ENCODE measurements around the gene GDF7. TPM values are rescaled to one million over a fixed set of nuclear protein-coding genes. Genes with fewer than 3 reads are reported as not detected.

GDF7 gene
- total RNA-seq, 2 donors from 2014 or later: 0.16 to 0.72 TPM

DNA sequence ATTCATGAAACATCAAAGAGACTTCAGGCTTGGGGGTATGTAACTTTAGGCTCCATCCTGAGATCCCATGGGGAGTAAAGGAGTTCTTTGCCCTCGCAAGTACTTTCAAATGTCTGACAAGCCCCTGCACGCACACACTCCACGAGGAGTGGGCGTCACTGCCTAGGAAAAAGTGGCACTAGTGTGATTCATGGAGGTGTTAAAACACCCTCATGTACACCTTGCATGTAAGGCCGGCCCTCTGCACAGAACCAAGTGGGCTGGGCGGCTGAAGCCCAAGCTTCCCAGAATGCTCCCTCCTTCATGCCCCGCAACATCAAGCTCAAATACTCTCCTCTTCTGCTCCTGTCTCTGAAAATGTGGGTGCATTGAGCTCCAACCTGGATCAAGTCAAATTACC lies 23.9 kb upstream of the GDF7 start:
- Mint-ChIP-seq H3K27me3 (no peaks in the 10 kb centered on the region), H3K4me1 (peaks cover 15% of the 10 kb centered on the region), H3K4me3 (no peak overlapping the region), H3K27ac (no peak overlapping the region), H3K36me3 (ENCODE audit: low read depth) (peaks cover 19% of the 10 kb centered on the region)
- H3K9me3 ChIP-seq (ENCODE audit: control insufficient read depth, low read length, poor library complexity, severe bottlenecking): no peaks in the 10 kb centered on the region
- ATAC-seq (no peak), DNase-seq (no peak)

DNA sequence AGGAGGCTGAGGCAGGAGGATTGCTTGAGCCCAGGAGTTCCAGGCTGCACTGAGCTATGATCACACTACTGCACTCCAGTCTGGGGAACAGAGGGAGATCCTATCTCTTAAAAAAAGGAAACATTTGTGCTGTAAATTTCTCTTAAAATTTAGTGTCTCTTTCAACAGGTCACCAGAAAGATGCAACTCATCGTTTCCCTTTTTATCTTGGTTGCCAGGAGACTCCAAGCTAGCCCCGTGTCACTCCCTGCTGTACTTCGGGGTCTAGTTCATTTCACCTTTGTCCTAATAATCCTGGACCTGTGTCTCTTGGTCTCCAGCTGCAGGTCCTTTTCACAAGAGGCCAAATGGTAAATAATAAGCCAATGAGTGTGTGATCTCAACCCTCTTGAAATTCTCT lies 23.1 kb upstream of the GDF7 start:
- no peak overlapping the region for H3K4me3 Mint-ChIP-seq
- no peaks in the 10 kb centered on the region for H3K9me3 ChIP-seq (ENCODE audit: control insufficient read depth, low read length, poor library complexity, severe bottlenecking)
- ATAC-seq (no peak), DNase-seq (no peak)
- H3K27ac Mint-ChIP-seq: no peak overlapping the region
- H3K4me1 Mint-ChIP-seq: peaks cover 23% of the 10 kb centered on the region
- peaks cover 22% of the 10 kb centered on the region for H3K36me3 Mint-ChIP-seq (ENCODE audit: low read depth)
- H3K27me3 Mint-ChIP-seq: no peaks in the 10 kb centered on the region

DNA sequence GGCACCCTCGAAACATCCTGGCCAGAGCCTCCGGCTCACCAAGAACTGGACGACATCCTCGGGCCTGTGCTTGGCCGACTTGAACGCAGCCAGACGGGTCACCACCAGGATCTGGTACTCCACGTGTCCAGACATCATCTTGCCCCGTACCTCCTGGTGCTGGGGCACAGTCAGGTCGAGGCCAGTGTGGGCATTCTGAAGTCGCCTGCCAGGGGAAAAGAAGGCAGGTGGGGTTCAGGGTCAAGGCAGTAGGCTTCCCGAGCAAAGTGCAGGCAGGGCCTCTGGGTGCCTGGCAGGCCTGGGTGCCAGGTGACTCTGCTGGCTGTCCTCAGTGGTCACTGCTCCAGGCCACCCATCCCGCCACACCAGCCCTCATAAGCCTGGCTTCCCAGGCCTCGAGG lies 21.6 kb upstream of the GDF7 start:
- DNase-seq (no peak), ATAC-seq (no peak)
- H3K4me1 Mint-ChIP-seq: peaks cover 36% of the 10 kb centered on the region
- H3K36me3 Mint-ChIP-seq (ENCODE audit: low read depth): peaks cover 17% of the 10 kb centered on the region
- H3K27ac Mint-ChIP-seq: no peak overlapping the region
- no peaks in the 10 kb centered on the region for H3K27me3 Mint-ChIP-seq
- no peak overlapping the region for H3K4me3 Mint-ChIP-seq
- no peaks in the 10 kb centered on the region for H3K9me3 ChIP-seq (ENCODE audit: control insufficient read depth, low read length, poor library complexity, severe bottlenecking)

DNA sequence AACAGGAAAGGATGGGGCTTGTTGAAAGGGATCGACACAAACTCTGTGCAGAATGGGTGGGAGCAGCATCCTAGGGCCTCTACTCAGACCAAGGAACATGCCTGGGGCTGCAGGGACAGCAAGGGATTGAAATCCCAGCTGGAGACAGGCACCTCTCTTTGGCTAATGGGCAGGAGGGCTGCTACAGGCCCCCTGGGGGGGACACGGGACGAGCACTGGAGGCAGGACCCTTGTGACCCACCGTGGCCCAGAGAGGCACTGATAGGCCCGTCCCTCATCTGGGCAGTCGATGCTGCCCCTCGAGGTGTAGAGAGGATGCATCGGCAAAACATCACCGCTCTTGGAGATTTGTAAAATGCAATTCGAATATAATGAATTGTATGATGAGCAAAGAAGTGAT lies 21.2 kb upstream of the GDF7 start:
- H3K36me3 Mint-ChIP-seq (ENCODE audit: low read depth): peaks cover 17% of the 10 kb centered on the region
- H3K4me1 Mint-ChIP-seq: peaks cover 38% of the 10 kb centered on the region
- H3K27ac Mint-ChIP-seq: no peak overlapping the region
- DNase-seq: no peak
- no peaks in the 10 kb centered on the region for H3K27me3 Mint-ChIP-seq
- no peaks in the 10 kb centered on the region for H3K9me3 ChIP-seq (ENCODE audit: control insufficient read depth, low read length, poor library complexity, severe bottlenecking)
- no peak for ATAC-seq
- H3K4me3 Mint-ChIP-seq: no peak overlapping the region

DNA sequence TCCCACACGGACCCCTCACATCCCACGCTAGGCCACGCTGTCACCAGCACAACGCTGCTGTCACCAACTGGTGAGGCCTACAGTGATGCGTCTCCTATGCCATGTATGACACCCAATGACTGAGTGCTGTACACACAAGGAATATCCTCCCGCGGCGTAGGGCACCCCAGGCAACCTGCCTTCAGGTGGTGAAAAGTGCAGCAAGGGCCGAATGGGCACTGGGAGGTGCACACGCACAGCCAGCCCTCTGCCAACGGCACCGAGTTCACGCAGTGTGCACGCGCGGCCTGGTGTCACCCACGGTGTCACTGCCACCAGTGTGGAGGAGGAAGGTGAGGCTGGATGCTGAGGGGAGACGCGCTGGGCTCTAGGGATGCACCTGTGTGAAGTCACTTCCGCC lies 20.5 kb upstream of the GDF7 start:
- H3K36me3 Mint-ChIP-seq (ENCODE audit: low read depth): peaks cover 17% of the 10 kb centered on the region
- H3K4me3 Mint-ChIP-seq: no peak overlapping the region
- H3K27me3 Mint-ChIP-seq: no peaks in the 10 kb centered on the region
- DNase-seq (no peak), ATAC-seq (no peak)
- peaks cover 41% of the 10 kb centered on the region for H3K4me1 Mint-ChIP-seq
- no peaks in the 10 kb centered on the region for H3K9me3 ChIP-seq (ENCODE audit: control insufficient read depth, low read length, poor library complexity, severe bottlenecking)
- H3K27ac Mint-ChIP-seq: no peak overlapping the region

DNA sequence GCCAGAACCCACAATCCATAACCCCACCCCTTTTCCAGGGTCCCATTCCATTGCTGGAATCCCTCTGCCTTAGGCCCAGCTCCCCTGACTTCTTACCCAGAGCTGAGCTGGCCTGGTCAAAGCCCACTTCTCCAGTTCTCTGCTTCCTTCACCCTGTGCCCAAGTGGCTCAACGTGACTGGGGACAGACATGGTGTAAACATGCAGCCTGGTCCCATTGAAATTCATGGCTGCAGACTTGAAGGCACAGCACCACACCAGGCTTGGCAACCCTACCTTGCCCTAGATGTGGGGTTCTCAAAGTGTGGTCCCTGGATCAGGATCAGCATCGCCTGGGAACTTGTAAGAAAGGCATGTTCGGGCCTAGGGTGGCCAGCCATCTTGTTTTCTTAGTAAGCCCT lies 19.7 kb upstream of the GDF7 start:
- H3K27ac Mint-ChIP-seq: no peak overlapping the region

DNA sequence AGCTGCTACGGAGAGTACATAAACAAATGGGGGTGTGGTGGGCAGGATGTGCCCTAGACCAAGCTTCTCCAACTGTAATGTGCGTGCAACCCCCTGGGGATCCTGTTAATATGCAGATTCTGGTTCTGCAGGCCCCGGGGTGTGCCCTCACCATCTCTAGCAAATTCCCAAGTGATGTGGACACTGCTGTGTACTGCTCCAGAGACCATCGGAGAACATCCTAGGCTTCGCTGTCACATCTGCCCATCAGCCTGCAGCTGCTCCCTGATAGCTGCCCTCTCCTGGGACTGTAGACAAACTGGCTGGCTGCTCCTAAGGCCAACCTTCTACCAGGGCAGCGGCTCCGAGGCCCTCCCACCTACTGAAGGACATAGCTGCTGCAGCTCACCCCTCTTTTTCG lies 19.2 kb upstream of the GDF7 start:
- Mint-ChIP-seq H3K36me3 (ENCODE audit: low read depth) (peaks cover 16% of the 10 kb centered on the region), H3K27ac (no peak overlapping the region), H3K4me3 (no peak overlapping the region), H3K27me3 (no peaks in the 10 kb centered on the region), H3K4me1 (peaks cover 42% of the 10 kb centered on the region)
- DNase-seq (no peak), ATAC-seq (no peak)
- H3K9me3 ChIP-seq (ENCODE audit: control insufficient read depth, low read length, poor library complexity, severe bottlenecking): no peaks in the 10 kb centered on the region

More for the DNA sequence above, 19.7 kb upstream of the GDF7 start:
- ATAC-seq (no peak), DNase-seq (no peak)
- H3K36me3 Mint-ChIP-seq (ENCODE audit: low read depth): peaks cover 13% of the 10 kb centered on the region
- no peaks in the 10 kb centered on the region for H3K9me3 ChIP-seq (ENCODE audit: control insufficient read depth, low read length, poor library complexity, severe bottlenecking)
- no peak overlapping the region for H3K4me3 Mint-ChIP-seq
- peaks cover 42% of the 10 kb centered on the region for H3K4me1 Mint-ChIP-seq
- H3K27me3 Mint-ChIP-seq: no peaks in the 10 kb centered on the region

DNA sequence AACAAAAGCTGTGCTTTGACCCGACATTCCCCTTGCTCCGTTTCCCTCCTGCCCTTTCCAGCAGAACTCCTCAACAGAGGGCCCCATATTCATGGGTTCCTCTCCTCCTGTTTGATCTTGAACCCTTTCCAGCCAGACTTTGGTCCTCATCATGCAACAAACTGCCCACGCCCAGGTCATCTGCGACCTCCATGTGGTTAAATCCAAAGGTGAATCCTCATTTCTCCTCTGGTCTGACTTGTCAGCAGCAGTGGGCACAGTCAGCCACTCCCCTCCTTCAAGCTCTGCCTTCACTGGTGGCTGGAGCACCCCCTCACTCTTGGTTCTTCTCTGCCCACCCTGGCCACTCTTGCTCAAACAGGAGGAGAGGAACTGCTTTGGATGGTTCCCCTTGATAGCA lies 18.7 kb upstream of the GDF7 start:
- ATAC-seq (no peak), DNase-seq (no peak)
- H3K9me3 ChIP-seq (ENCODE audit: control insufficient read depth, low read length, poor library complexity, severe bottlenecking): no peaks in the 10 kb centered on the region
- peaks cover 42% of the 10 kb centered on the region for H3K4me1 Mint-ChIP-seq
- H3K4me3 Mint-ChIP-seq: no peak overlapping the region
- no peaks in the 10 kb centered on the region for H3K27me3 Mint-ChIP-seq
- peak overlapping the region; percentile 94 for H3K27ac Mint-ChIP-seq
- peaks cover 17% of the 10 kb centered on the region for H3K36me3 Mint-ChIP-seq (ENCODE audit: low read depth)

DNA sequence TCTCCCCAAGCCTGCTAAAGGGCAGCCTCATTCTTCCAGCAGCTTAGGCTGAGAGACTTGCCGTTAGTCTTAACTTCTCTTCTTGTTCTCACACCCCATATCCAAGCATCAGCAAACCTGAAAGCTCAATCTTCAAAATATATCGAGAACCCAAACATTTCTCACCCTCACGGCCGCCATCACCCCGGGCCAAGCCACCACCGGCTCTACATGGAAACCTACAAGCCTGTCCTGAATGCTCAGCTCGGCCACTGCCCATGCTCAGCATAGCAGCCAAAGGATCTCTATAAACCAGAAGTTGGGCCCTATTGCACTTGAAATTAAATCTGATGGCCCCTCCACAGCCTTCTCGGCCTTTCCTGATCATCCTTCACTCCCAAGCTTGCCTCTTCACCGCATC lies 18.1 kb upstream of the GDF7 start:
- Mint-ChIP-seq H3K4me1 (peaks cover 43% of the 10 kb centered on the region), H3K27ac (peak overlapping the region; percentile 94), H3K27me3 (no peaks in the 10 kb centered on the region), H3K36me3 (ENCODE audit: low read depth) (peaks cover 17% of the 10 kb centered on the region), H3K4me3 (peak overlapping the region; percentile 60)
- ATAC-seq (no peak), DNase-seq (no peak)
- no peaks in the 10 kb centered on the region for H3K9me3 ChIP-seq (ENCODE audit: control insufficient read depth, low read length, poor library complexity, severe bottlenecking)

DNA sequence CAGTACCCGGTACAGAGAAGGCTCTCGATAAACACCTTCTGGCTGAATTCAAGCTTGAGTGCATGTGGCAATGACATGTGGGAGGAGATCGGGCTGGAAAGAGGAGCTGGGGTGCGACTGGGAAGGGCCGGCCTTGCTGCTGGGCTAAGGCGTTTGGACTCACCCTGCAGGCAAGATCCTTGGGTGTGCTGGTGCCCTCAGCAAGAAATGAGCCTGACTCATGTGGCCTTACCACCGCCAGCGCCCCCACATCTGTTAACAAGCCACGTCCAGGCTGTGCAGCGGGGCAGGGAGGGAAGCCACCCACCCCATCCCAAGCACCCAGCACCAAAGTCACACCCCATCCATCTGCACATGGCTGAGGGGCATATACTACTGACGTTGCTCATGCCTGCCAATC lies 17.4 kb upstream of the GDF7 start:
- Mint-ChIP-seq H3K4me3 (peak overlapping the region; percentile 56), H3K4me1 (peaks cover 37% of the 10 kb centered on the region), H3K27me3 (peaks cover under 1% of the 10 kb centered on the region), H3K27ac (peak overlapping the region; percentile 94), H3K36me3 (ENCODE audit: low read depth) (peaks cover 14% of the 10 kb centered on the region)
- no peak for ATAC-seq
- no peaks in the 10 kb centered on the region for H3K9me3 ChIP-seq (ENCODE audit: control insufficient read depth, low read length, poor library complexity, severe bottlenecking)
- no peak for DNase-seq

DNA sequence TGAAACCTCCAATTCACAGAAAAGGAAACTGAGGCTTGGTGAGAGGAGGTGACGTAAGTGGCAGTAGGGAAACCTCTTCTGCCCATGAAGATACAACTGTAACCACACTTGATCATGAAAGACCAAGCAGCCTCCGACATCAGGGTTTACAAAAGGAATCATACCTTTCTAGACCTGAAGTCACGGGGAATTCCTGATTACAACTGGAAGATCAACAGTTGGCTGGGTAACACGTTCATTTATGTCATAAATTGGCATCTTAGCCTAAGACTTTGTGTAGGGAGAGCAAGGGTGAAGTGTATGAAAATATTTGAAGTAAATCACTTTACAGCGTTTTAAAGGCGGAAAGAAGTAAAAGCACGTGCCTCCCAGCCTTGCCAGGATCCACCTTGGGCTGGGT lies 17.0 kb upstream of the GDF7 start:
- ATAC-seq: no peak
- peaks cover 11% of the 10 kb centered on the region for H3K36me3 Mint-ChIP-seq (ENCODE audit: low read depth)
- H3K4me3 Mint-ChIP-seq: peak overlapping the region; percentile 95
- peaks cover 5% of the 10 kb centered on the region for H3K27me3 Mint-ChIP-seq
- H3K4me1 Mint-ChIP-seq: peaks cover 37% of the 10 kb centered on the region
- H3K27ac Mint-ChIP-seq: peak overlapping the region; percentile 94
- no peak for DNase-seq
- no peaks in the 10 kb centered on the region for H3K9me3 ChIP-seq (ENCODE audit: control insufficient read depth, low read length, poor library complexity, severe bottlenecking)

DNA sequence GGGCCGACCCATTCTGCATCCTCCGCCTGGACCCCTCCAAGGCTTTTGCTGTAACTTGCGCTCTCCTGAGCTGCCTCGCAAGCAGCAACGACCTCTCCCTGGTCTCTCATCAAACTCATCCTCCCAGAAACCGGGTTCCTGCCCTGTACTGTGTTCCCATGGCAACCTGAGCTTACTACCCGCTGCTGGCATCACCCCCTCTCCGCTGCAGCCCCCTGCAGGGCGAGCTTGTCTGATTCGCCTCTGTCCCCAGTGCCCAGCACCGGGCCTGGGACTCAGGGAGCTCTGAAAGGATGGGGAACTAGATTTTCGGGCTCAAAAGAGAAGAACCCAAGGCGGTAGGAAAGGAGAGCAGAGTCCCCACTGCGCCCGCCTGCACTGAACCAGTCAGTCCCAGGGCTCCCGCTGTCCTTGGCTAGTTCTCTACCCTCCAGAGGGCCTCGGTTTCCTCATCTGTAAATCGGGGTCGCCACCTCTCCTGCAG lies 16.5 kb upstream of the GDF7 start:
- no peaks in the 10 kb centered on the region for H3K9me3 ChIP-seq (ENCODE audit: control insufficient read depth, low read length, poor library complexity, severe bottlenecking)
- no peak for ATAC-seq
- H3K36me3 Mint-ChIP-seq (ENCODE audit: low read depth): peaks cover 13% of the 10 kb centered on the region
- peaks cover 9% of the 10 kb centered on the region for H3K27me3 Mint-ChIP-seq
- H3K27ac Mint-ChIP-seq: peak overlapping the region; percentile 94
- peak overlapping the region; percentile 95 for H3K4me3 Mint-ChIP-seq
- H3K4me1 Mint-ChIP-seq: peaks cover 37% of the 10 kb centered on the region
- DNase-seq: peak in 2 of 3 donors; percentile 17 to 23

DNA sequence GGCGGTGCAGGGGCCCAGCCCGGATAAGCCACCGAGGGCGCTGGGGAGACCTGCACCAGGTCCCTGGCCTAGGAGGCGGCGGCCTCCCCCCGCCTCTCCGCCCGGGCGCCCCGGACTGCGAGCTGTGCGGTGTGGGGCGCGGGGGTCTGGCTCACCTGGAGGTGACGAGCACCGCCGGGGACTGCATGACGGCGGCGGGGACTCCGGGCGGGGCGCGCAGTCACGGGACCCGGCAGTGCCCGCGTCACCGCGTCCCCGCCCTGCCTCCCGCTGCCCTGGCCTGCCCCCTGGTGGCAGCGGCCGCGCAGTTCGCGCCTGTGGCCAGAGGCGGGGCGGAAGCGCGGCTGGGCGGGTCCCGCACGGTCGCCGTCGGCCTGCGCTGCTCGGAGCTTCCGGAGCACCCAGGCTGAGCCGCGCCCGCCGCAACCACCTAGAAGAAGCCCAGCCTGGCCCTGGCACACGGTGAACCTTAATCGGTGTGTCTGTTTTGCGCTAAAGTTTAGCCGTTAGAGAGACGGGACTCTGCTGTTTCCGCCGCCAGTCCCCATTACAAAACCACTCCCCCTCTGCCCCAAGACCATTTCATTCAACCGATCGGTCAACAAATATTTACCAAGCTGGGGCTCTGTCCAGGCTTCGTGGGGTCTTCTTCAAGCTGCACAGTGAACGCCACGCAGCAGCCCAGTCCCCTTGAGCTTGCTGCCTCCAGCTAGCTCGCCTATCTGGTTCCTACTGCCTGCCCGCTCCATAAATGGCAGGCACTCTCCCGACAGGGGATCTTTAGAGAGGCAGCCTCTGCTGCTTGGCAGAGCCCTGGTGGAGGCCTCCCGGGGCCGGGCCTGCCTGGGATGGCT lies 15.8 kb upstream of the GDF7 start, which contains the start of gene HS1BP3:
Gene HS1BP3 (minus strand): TSS at position 222 of the 854 bp plus-strand sequence. CDS start 35 bp downstream, at position 187.
- H3K4me1 Mint-ChIP-seq: peaks cover 37% of the 10 kb centered on the region
- peak within 1 kb of the TSS; percentile 95 for H3K4me3 Mint-ChIP-seq
- H3K27ac Mint-ChIP-seq: peak within 1 kb of the TSS; percentile 94

DNA sequence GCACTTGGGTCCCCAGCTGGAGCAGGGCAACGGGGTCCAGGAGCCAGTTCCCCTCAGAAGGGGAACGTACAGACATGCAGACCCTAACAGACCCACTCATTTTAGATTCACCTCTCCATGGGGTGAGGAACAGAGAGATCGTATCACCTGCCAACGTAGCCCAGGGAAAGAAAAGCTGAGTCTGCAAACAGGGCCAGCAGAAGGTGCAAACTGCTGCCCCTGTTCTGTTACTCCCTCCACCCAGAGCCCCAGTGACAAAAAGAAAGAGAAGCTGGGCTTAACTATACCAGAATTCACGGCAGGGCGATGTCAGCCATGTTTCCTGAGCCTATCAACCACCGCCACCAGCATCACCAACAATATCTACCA lies 15.2 kb upstream of the GDF7 start:
- H3K27ac Mint-ChIP-seq: peak overlapping the region; percentile 94

More for the DNA sequence above, 15.8 kb upstream of the GDF7 start, which contains the start of gene HS1BP3:
- peak; percentile 91 to 95 (median 93) for DNase-seq
- peaks cover 13% of the 10 kb centered on the region for H3K36me3 Mint-ChIP-seq (ENCODE audit: low read depth)
- no peaks in the 10 kb centered on the region for H3K9me3 ChIP-seq (ENCODE audit: control insufficient read depth, low read length, poor library complexity, severe bottlenecking)
- peaks cover 14% of the 10 kb centered on the region for H3K27me3 Mint-ChIP-seq
- ATAC-seq: peak; percentile 95

More for the DNA sequence above, 15.2 kb upstream of the GDF7 start:
- H3K4me3 Mint-ChIP-seq: peak overlapping the region; percentile 95
- H3K36me3 Mint-ChIP-seq (ENCODE audit: low read depth): peaks cover 13% of the 10 kb centered on the region
- no peak for DNase-seq
- ATAC-seq: no peak
- H3K9me3 ChIP-seq (ENCODE audit: control insufficient read depth, low read length, poor library complexity, severe bottlenecking): no peaks in the 10 kb centered on the region
- peaks cover 34% of the 10 kb centered on the region for H3K4me1 Mint-ChIP-seq
- H3K27me3 Mint-ChIP-seq: peaks cover 20% of the 10 kb centered on the region

All from T-helper 17 cell (primary cell).